Measurements from ENCODE around the gene CHMP3. TPM values are rescaled to one million over a fixed set of nuclear protein-coding genes. Genes with fewer than 3 reads are reported as not detected.

Gene CHMP3
- total RNA-seq, 1 experiment from 2014 or later: 129 TPM

DNA sequence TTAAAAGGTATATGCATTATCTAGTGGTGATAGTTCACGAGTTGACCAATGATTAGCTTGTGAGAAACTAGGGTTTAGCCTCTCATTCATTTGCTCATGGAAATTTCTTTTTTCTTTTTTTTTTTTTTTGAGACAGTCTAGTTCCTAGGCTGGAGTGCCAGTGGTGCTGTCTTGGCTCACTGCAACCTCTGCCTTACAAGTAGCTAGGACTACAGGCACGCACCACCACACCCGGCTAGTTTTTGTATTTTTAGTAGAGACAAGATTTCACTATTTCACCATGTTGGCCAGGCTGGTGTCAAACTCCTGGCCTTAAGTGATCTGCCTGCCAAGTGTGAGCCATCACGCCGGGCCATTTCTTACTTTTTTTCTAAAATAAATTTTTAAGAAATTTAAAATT lies 108.1 kb downstream of the CHMP3 start:
- H3K27ac ChIP-seq (ENCODE audit: low read length): no peak overlapping the region
- TF ChIP-seq, protein P1, sequence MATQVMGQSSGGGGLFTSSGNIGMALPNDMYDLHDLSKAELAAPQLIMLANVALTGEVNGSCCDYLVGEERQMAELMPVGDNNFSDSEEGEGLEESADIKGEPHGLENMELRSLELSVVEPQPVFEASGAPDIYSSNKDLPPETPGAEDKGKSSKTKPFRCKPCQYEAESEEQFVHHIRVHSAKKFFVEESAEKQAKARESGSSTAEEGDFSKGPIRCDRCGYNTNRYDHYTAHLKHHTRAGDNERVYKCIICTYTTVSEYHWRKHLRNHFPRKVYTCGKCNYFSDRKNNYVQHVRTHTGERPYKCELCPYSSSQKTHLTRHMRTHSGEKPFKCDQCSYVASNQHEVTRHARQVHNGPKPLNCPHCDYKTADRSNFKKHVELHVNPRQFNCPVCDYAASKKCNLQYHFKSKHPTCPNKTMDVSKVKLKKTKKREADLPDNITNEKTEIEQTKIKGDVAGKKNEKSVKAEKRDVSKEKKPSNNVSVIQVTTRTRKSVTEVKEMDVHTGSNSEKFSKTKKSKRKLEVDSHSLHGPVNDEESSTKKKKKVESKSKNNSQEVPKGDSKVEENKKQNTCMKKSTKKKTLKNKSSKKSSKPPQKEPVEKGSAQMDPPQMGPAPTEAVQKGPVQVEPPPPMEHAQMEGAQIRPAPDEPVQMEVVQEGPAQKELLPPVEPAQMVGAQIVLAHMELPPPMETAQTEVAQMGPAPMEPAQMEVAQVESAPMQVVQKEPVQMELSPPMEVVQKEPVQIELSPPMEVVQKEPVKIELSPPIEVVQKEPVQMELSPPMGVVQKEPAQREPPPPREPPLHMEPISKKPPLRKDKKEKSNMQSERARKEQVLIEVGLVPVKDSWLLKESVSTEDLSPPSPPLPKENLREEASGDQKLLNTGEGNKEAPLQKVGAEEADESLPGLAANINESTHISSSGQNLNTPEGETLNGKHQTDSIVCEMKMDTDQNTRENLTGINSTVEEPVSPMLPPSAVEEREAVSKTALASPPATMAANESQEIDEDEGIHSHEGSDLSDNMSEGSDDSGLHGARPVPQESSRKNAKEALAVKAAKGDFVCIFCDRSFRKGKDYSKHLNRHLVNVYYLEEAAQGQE (IDR thresholded peaks at IDR 0.05; ENCODE audit: insufficient read depth in 1 of 2, low read depth in 2 of 2, low read length in 1 of 2): no peak
- TF ChIP-seq POLR2AphosphoS5 (IDR thresholded peaks at IDR 0.05; ENCODE audit: low read depth, low read length) (no peak), TCF7L2 (IDR thresholded peaks at IDR 0.05; ENCODE audit: low read depth, low read length) (no peak), SIN3A (IDR thresholded peaks at IDR 0.05; ENCODE audit: borderline replicate concordance, insufficient read depth, low read depth, low read length) (no peak)
- TF ChIP-seq, protein P2, sequence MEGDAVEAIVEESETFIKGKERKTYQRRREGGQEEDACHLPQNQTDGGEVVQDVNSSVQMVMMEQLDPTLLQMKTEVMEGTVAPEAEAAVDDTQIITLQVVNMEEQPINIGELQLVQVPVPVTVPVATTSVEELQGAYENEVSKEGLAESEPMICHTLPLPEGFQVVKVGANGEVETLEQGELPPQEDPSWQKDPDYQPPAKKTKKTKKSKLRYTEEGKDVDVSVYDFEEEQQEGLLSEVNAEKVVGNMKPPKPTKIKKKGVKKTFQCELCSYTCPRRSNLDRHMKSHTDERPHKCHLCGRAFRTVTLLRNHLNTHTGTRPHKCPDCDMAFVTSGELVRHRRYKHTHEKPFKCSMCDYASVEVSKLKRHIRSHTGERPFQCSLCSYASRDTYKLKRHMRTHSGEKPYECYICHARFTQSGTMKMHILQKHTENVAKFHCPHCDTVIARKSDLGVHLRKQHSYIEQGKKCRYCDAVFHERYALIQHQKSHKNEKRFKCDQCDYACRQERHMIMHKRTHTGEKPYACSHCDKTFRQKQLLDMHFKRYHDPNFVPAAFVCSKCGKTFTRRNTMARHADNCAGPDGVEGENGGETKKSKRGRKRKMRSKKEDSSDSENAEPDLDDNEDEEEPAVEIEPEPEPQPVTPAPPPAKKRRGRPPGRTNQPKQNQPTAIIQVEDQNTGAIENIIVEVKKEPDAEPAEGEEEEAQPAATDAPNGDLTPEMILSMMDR (IDR thresholded peaks at IDR 0.05): no peak
- H3K9me3 ChIP-seq (ENCODE audit: control insufficient read depth, insufficient read depth, low read depth, low read length): no peaks in the 10 kb centered on the region
- ChIA-PET POLR2A (interaction anchor here (0.6 kb wide), 1 partner anchor 39 kb away, joined by 3 read pairs; no protein-coding TSS in a partner anchor), CTCF (interaction anchor here (0.6 kb wide), 1 partner anchor 49 kb away, joined by 6 read pairs; no protein-coding TSS in a partner anchor)
- BruUV-seq (replicated peaks): no TSS peak
- H3K4me1 ChIP-seq (ENCODE audit: control insufficient read depth, insufficient read depth, low read length): no peaks in the 10 kb centered on the region
- no peak overlapping the region for H3K4me3 ChIP-seq (ENCODE audit: low read depth in 2 of 2, low read length in 2 of 2)
- ATAC-seq: no peak
- peaks cover 37% of the 10 kb centered on the region for H3K36me3 ChIP-seq (ENCODE audit: control insufficient read depth, insufficient read depth, low read length)
- DNase-seq (ENCODE audit: low read depth, low spot score): no peak
- intact Hi-C loops (cut with micrococcal nuclease; ENCODE audit: unreplicated experiment): no loop called here
- in situ Hi-C loops (cut with HindIII; ENCODE audit: low pct_unique_long_range_greater_than_20kb, low sequenced_read_pairs): no loop called here
- no peaks in the 10 kb centered on the region for H3K27me3 ChIP-seq (ENCODE audit: control insufficient read depth, insufficient read depth, low read length)

DNA sequence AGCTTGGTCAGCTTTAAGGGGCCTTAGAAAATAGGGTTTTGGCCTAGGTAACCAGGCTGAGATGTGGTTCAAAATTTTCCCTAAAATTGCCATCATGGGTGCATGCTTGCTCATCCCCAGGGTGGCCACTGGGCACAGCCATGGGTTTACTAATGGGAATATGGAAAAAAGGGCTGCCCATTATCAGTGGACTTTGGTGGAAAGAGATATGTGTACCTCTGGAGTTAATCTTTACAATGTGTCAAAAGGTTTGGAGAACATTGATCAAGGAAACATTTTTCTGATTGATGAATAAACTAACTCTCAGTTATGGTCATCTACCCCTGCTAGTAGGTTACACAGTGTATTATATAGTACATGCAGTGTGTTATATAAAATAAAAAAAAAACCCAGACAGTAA lies 109.0 kb downstream of the CHMP3 start:
- intact Hi-C loops (cut with micrococcal nuclease; ENCODE audit: unreplicated experiment): no loop called here
- ATAC-seq (no peak), DNase-seq (ENCODE audit: low read depth, low spot score) (no peak)
- CTCF ChIA-PET: no interaction called here
- H3K27ac ChIP-seq (ENCODE audit: low read length): no peak overlapping the region
- in situ Hi-C loops (cut with HindIII; ENCODE audit: low pct_unique_long_range_greater_than_20kb, low sequenced_read_pairs): no loop called here
- no peaks in the 10 kb centered on the region for H3K4me1 ChIP-seq (ENCODE audit: control insufficient read depth, insufficient read depth, low read length)
- TF ChIP-seq SIN3A (IDR thresholded peaks at IDR 0.05; ENCODE audit: borderline replicate concordance, insufficient read depth, low read depth, low read length): no peak
- TF ChIP-seq, protein P1 (IDR thresholded peaks at IDR 0.05; ENCODE audit: insufficient read depth in 1 of 2, low read depth in 2 of 2, low read length in 1 of 2): no peak
- TF ChIP-seq POLR2AphosphoS5 (IDR thresholded peaks at IDR 0.05; ENCODE audit: low read depth, low read length): no peak
- no TSS peak for BruUV-seq (replicated peaks)
- H3K4me3 ChIP-seq (ENCODE audit: low read depth in 2 of 2, low read length in 2 of 2): no peak overlapping the region
- H3K36me3 ChIP-seq (ENCODE audit: control insufficient read depth, insufficient read depth, low read length): peaks cover 37% of the 10 kb centered on the region
- POLR2A ChIA-PET: no interaction called here
- H3K27me3 ChIP-seq (ENCODE audit: control insufficient read depth, insufficient read depth, low read length): no peaks in the 10 kb centered on the region
- no peaks in the 10 kb centered on the region for H3K9me3 ChIP-seq (ENCODE audit: control insufficient read depth, insufficient read depth, low read depth, low read length)

All from Panc1 (cell line).